Measurements from ENCODE around the gene CHRNG.

DNA sequence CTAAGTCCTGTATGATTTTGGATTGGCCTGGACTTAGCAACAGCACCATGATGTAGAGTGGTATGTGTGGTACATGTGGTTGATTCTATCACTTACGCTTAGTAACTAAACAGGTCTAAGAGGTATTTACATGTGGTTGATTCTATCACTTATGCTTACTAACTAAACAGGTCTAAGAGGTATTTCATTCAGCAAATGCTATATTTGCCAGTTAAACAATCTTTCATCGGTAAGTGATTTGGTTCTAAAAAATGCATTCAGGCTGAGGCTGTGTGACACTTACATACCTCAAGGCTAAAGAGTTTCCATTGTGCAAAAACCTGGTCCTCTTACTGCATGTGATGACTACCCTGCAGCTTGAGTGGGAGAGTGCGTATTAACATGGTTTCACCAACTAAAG, 24.1 kb downstream of the CHRNG start:
- TF ChIP-seq, protein P1, sequence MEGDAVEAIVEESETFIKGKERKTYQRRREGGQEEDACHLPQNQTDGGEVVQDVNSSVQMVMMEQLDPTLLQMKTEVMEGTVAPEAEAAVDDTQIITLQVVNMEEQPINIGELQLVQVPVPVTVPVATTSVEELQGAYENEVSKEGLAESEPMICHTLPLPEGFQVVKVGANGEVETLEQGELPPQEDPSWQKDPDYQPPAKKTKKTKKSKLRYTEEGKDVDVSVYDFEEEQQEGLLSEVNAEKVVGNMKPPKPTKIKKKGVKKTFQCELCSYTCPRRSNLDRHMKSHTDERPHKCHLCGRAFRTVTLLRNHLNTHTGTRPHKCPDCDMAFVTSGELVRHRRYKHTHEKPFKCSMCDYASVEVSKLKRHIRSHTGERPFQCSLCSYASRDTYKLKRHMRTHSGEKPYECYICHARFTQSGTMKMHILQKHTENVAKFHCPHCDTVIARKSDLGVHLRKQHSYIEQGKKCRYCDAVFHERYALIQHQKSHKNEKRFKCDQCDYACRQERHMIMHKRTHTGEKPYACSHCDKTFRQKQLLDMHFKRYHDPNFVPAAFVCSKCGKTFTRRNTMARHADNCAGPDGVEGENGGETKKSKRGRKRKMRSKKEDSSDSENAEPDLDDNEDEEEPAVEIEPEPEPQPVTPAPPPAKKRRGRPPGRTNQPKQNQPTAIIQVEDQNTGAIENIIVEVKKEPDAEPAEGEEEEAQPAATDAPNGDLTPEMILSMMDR (IDR thresholded peaks at IDR 0.05; ENCODE audit: borderline replicate concordance, extremely low read depth, low read length, poor library complexity, severe bottlenecking), result no peak
- no peak for TF ChIP-seq EZH2 (IDR thresholded peaks at IDR 0.05; ENCODE audit: borderline replicate concordance, low read depth, low read length, severe bottlenecking)
